Measurements from ENCODE around the gene PRKAR2B.
"Not testable (repeated sequence)": the region's sequence is repeated elsewhere in the genome, so short reads cannot be mapped to it uniquely, and the experiment has no call there.

Gene PRKAR2B

DNA sequence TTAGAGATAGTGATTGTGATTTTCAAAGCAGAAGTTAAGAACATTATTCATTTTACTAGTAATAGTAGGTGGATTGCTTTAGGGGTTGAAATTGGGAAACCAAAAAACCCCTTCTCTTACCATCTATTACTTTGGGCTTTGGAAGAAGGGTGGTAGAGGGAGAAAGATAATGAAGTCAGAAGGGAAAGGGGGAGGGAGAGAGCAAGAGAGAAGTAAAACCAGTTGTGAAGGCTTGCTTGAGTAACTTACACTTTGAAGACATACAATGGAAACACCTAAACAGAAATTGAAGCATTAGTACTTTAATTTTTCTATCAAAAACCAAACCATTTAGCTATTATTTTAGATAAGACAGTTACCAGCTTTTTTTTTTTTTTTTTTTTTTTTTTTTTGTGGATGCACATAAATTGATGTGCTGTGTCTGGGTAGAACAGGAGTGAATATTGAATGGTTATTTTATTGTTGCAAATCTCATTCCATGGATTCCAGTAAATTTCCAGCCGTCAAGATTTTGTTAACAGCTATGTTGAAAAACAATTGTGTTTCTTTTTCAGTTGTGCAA lies 5.5 kb downstream of the PRKAR2B start:
- DNase-seq (ENCODE audit: low spot score in 2 of 2) (no peak), ATAC-seq (no peak)
- Mint-ChIP-seq H3K4me1 (peaks cover 12% of the 10 kb centered on the region), H3K4me3 (no peak overlapping the region), H3K36me3 (no peaks in the 10 kb centered on the region), H3K9me3 (no peaks in the 10 kb centered on the region), H3K27ac (no peak overlapping the region)

GRCh38 chr7:107051376-107051775 lies 6.9 kb downstream of the PRKAR2B start:
- ATAC-seq (peak; percentile 26), DNase-seq (ENCODE audit: low spot score in 2 of 2) (no peak)
- H3K4me3 Mint-ChIP-seq: no peak overlapping the region
- no peaks in the 10 kb centered on the region for H3K4me1 Mint-ChIP-seq
- no peaks in the 10 kb centered on the region for H3K9me3 Mint-ChIP-seq
- no peak overlapping the region for H3K27ac Mint-ChIP-seq
- no peaks in the 10 kb centered on the region for H3K36me3 Mint-ChIP-seq

DNA sequence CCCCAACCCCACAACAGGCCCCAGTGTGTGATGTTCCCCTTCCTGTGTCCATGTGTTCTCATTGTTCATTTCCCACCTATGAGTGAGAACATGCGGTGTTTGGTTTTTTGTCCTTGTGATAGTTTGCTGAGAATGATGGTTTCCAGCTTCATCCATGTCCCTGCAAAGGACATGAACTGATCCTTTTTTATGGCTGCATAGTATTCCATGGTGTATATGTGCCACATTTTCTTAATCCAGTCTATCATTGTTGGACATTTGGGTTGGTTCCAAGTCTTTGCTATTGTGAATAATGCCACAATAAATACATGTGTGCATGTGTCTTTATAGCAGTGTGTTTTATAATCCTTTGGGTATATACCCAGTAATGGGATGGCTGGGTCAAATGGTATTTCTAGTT lies 10.5 kb downstream of the PRKAR2B start:
- H3K4me1 Mint-ChIP-seq; H3K36me3 Mint-ChIP-seq; H3K27ac Mint-ChIP-seq; H3K4me3 Mint-ChIP-seq; DNase-seq (ENCODE audit: low spot score in 2 of 2); ATAC-seq; H3K9me3 Mint-ChIP-seq: not testable (repeated sequence)

- not testable (repeated sequence) for H3K36me3 Mint-ChIP-seq; H3K27ac Mint-ChIP-seq; DNase-seq (ENCODE audit: low spot score in 2 of 2); H3K9me3 Mint-ChIP-seq; ATAC-seq; H3K4me1 Mint-ChIP-seq; H3K4me3 Mint-ChIP-seq
These were observed 11.6 kb downstream of the PRKAR2B start for GRCh38 chr7:107056058-107056457.

DNA sequence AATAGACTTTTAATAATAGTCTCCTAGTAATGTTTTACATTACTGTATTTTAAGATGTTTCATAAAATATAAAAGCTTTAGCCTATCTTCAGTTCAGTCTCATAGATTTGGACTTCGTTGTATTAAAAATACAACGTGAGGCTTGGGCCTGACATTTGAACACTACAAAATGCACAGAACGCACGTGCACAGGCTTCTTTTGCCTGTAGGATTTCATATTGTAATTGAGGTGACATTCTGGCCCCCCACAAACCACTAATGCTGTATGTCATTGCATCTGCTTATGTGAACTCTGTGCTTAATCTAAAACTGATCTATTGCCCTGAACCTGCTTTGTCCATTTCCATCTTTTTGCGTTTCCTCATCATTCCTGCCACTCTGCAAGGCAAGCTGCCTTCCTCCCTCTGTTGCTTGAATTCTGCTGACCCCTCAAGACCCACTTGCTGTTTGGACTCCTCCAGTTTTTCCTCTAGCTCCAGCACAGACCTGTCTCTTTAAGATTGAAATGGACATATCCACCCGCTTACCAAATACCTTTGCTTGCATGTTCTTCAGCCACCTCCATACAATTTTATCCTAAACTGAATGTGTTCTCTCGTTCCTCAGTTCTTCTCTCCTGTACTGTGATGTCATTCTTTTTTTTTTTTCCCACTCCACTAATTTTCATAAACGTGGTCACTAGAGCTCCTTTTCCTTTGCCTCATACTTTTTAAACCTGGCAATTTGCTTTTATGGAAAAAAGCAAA lies 12.4 kb downstream of the PRKAR2B start:
- H3K4me1 Mint-ChIP-seq: no peaks in the 10 kb centered on the region
- H3K36me3 Mint-ChIP-seq: no peaks in the 10 kb centered on the region
- H3K9me3 Mint-ChIP-seq: no peaks in the 10 kb centered on the region
- no peak overlapping the region for H3K27ac Mint-ChIP-seq
- no peak for DNase-seq (ENCODE audit: low spot score in 2 of 2)
- no peak for ATAC-seq
- no peak overlapping the region for H3K4me3 Mint-ChIP-seq

- ATAC-seq (no peak), DNase-seq (ENCODE audit: low spot score in 2 of 2) (no peak)
- H3K27ac Mint-ChIP-seq: no peak overlapping the region
- no peak overlapping the region for H3K4me3 Mint-ChIP-seq
- no peaks in the 10 kb centered on the region for H3K36me3 Mint-ChIP-seq
- no peaks in the 10 kb centered on the region for H3K9me3 Mint-ChIP-seq
- no peaks in the 10 kb centered on the region for H3K4me1 Mint-ChIP-seq
These were observed 12.9 kb downstream of the PRKAR2B start for GRCh38 chr7:107057474-107057833.

DNA sequence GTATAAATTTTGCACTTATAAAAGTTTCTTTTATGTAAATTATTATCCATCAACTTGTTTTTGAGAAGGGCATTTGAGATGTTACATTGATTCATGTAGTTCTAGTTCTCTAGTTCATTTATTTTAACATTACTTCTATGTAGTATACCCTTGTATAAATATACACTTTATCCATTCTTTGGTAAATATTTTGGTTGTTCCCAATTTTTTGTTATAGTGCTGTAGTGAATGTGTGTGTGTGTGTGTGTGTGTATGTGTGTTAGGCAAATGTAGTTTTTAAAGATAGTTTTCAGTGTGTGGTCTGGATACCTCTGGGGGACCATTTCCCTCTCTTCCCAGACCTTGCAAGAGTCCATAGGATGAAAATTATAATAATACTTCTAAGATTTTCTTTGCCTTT lies 15.0 kb downstream of the PRKAR2B start:
- no peaks in the 10 kb centered on the region for H3K4me1 Mint-ChIP-seq
- DNase-seq (ENCODE audit: low spot score in 2 of 2): no peak
- no peaks in the 10 kb centered on the region for H3K9me3 Mint-ChIP-seq
- no peak for ATAC-seq
- H3K4me3 Mint-ChIP-seq: no peak overlapping the region
- no peak overlapping the region for H3K27ac Mint-ChIP-seq
- H3K36me3 Mint-ChIP-seq: no peaks in the 10 kb centered on the region

DNA sequence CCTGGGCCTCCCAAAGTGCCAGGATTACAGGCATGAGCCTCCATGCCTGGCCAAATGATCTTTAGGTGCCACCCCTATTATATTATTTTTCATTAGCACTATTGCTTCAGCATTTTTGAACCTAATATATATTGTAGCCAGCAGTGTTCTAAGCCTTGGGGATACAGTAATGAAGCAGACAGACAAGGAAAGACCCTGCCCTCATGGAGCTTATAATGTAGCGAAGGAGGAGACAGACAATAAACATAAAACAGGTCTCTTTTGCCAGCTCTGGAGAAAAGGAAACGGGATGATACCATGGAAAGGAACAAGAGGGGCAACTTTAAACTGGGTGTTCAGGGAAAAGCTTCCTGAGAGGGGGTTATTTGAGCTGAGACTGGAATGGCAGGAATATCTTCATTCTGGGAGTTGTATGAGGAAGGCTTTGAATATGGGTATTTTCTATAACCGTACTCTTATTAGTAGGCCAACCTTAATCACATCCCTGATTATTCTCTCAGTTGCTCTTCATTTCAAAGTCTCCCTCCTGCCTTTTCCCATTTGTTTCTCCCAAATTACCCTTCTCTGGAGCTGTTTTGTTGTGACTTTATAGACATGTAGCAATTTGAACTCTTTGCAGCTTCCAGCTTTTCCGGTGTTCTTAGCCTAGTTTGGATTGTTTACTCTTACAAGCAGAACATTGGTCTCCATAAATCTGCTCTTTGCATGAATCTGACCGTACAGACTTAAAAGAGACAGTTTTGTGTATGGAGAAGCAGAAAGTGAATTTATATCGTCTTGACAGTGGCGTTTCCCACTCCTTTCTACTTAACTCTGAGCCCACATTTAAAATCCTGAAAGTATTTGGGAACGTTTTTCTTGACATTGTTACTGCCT lies 19.0 kb downstream of the PRKAR2B start:
- Mint-ChIP-seq H3K4me1 (no peaks in the 10 kb centered on the region), H3K27ac (no peak overlapping the region), H3K9me3 (no peaks in the 10 kb centered on the region), H3K4me3 (no peak overlapping the region), H3K36me3 (no peaks in the 10 kb centered on the region)
- DNase-seq (ENCODE audit: low spot score in 2 of 2): no peak
- no peak for ATAC-seq

DNA sequence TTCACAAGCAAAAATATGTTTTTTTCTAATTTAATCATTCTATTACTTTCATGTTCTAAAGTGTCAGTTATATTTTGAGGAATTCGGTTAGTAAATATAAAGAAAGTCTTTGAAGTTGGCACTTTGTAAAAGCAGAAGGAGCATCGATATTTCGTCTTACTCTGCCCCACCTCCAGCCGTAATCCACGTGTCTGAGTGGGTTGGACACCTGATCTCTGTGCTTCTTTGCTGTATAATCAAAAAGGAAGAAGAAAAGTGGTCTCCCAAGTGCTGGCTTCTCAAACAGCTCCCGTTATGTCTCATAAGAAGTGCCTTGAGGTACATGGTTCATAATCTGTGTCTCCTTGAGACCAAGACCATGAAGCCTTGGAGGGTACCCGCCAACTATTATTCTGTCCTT lies 19.8 kb downstream of the PRKAR2B start:
- no peak for DNase-seq (ENCODE audit: low spot score in 2 of 2)
- H3K9me3 Mint-ChIP-seq: no peaks in the 10 kb centered on the region
- H3K27ac Mint-ChIP-seq: no peak overlapping the region
- H3K4me1 Mint-ChIP-seq: no peaks in the 10 kb centered on the region
- H3K36me3 Mint-ChIP-seq: no peaks in the 10 kb centered on the region
- no peak overlapping the region for H3K4me3 Mint-ChIP-seq
- ATAC-seq: no peak

DNA sequence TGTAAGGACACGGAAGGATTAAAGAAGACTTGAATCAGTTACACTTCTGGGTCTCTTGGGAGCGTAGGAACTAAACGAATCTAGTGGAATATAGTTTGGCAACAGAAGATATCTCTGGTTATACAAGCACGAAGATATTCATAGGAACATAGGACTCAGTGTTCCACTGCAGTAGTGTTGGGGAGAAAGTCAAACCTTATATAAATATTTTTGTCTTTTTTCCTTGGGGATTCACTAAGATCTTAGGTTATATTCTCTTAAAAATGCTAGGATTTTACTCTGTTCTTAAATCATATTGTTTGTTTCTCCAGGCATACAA lies 21.4 kb downstream of the PRKAR2B start:
- Mint-ChIP-seq H3K4me1 (no peaks in the 10 kb centered on the region), H3K27ac (no peak overlapping the region), H3K9me3 (no peaks in the 10 kb centered on the region), H3K4me3 (no peak overlapping the region), H3K36me3 (no peaks in the 10 kb centered on the region)
- no peak for DNase-seq (ENCODE audit: low spot score in 2 of 2)
- ATAC-seq: no peak

DNA sequence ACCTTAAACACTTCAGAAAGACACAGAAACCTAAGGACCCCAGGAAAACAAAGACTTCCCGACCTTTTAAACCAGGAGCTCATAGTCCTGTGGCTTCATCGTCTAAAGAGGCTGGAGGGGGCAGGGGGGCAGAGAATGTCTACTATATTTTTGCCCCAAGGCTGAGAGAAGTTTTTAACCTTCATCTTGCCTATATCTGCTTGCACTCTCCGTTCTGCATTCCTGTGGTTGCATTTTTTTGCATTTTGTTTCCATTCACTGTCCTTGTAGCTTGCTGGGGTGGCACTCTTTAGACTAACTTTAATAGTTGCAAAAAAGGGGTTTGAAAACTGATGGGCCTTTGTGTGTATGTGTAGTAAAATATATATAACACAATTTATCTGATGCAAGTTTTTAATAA lies 23.7 kb downstream of the PRKAR2B start:
- DNase-seq (ENCODE audit: low spot score in 2 of 2): no peak
- Mint-ChIP-seq H3K9me3 (no peaks in the 10 kb centered on the region), H3K36me3 (no peaks in the 10 kb centered on the region), H3K4me3 (no peak overlapping the region), H3K27ac (no peak overlapping the region), H3K4me1 (no peaks in the 10 kb centered on the region)
- ATAC-seq: no peak

DNA sequence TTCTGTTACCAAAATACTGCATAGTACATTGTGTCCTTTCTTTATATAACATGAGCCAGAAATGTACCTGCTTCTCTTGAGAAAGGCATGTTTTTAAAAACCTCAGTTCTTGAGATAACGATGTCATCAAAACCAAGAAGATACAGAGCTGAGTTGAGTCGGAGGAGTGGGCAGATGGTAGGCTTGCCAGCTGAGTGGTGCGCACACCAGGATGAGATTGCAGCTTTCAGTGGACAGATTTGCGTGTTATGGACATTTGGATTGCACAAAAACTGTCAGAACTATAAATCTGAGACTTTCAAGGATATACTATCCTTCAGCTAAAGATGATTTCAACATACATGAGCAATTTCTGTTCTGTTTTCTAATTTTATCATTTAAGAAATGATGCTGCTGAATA lies 25.0 kb downstream of the PRKAR2B start:
- no peaks in the 10 kb centered on the region for H3K36me3 Mint-ChIP-seq
- no peaks in the 10 kb centered on the region for H3K4me1 Mint-ChIP-seq
- no peaks in the 10 kb centered on the region for H3K9me3 Mint-ChIP-seq
- no peak overlapping the region for H3K4me3 Mint-ChIP-seq
- ATAC-seq (no peak), DNase-seq (ENCODE audit: low spot score in 2 of 2) (no peak)
- H3K27ac Mint-ChIP-seq: no peak overlapping the region

- H3K9me3 Mint-ChIP-seq: no peaks in the 10 kb centered on the region
- H3K27ac Mint-ChIP-seq: no peak overlapping the region
- ATAC-seq (no peak), DNase-seq (ENCODE audit: low spot score in 2 of 2) (no peak)
- no peaks in the 10 kb centered on the region for H3K4me1 Mint-ChIP-seq
- H3K36me3 Mint-ChIP-seq: no peaks in the 10 kb centered on the region
- no peak overlapping the region for H3K4me3 Mint-ChIP-seq
These were observed 26.2 kb downstream of the PRKAR2B start for GRCh38 chr7:107070710-107071109.

- no peaks in the 10 kb centered on the region for H3K4me1 Mint-ChIP-seq
- H3K4me3 Mint-ChIP-seq: no peak overlapping the region
- no peaks in the 10 kb centered on the region for H3K9me3 Mint-ChIP-seq
- DNase-seq (ENCODE audit: low spot score in 2 of 2) (no peak), ATAC-seq (no peak)
- no peaks in the 10 kb centered on the region for H3K36me3 Mint-ChIP-seq
- H3K27ac Mint-ChIP-seq: no peak overlapping the region
These were observed 26.6 kb downstream of the PRKAR2B start for GRCh38 chr7:107071129-107071528.

DNA sequence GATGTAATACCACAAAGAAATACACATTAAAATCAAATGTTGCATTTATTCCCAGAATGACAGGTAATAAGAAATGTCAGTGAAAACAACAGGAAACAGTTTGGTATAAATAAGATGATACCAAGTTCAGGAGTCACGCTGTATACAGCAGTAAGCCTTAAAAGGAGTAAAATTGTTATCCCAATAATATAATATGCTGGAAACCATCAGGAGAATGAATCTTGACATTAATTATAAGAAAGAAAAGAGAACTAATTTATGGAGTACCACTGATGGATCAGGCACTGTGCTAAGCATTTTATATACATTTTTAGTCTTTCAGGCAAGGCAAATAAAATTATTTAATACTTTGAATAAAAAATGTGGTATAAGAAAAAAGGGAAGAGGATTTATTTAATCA lies 27.6 kb downstream of the PRKAR2B start:
- ATAC-seq (no peak), DNase-seq (ENCODE audit: low spot score in 2 of 2) (no peak)
- no peak overlapping the region for H3K4me3 Mint-ChIP-seq
- no peak overlapping the region for H3K27ac Mint-ChIP-seq
- no peaks in the 10 kb centered on the region for H3K36me3 Mint-ChIP-seq
- no peaks in the 10 kb centered on the region for H3K4me1 Mint-ChIP-seq
- H3K9me3 Mint-ChIP-seq: no peaks in the 10 kb centered on the region

All from stimulated activated effector memory CD8-positive, alpha-beta T cell treated with anti-CD3 and anti-CD28 coated beads, Interleukin-12 subunit alpha, Interleukin-12 subunit beta, amount 100 ng/mL, for 72 hours (primary cell).